GM12878 (cell line): ENCODE results near the gene RNF181. TPM values are rescaled to one million over a fixed set of nuclear protein-coding genes. Genes with fewer than 3 reads are reported as not detected.

Experiments
- ATAC-seq: fragments of 200-7000 bp; cut with Tn5 transposase; 3 replicates; pipeline ENCODE4 v1.9.1; 2020; ENCODE audit warnings: mild to moderate bottlenecking, moderate library complexity
- BruUV-seq: library from RNA; stranded (reverse); fragments of 400-500 nt; replicated peaks from 2 replicates; lab custom pipeline; 2021; lab: Mats Ljungman, UMichigan
- CTCF ChIA-PET: fragments of 300-600 bp; sonication (Branson Sonifier 250); formaldehyde crosslinking; extraction: SDS; loops from one replicate; lab custom pipeline; 2021; ENCODE audit warnings: inconsistent platforms; lab: Yijun Ruan, JAX
- POLR2A ChIA-PET: fragments of 350-600 bp; formaldehyde crosslinking; extraction: SDS; loops from one replicate; lab custom pipeline; 2021; ENCODE audit warnings: inconsistent platforms; lab: Charles Lee
- RAD21 ChIA-PET: fragments of 300-600 bp; sonication (Branson Sonifier 250); formaldehyde crosslinking; loops from one replicate; lab custom pipeline; 2023; ENCODE audit warnings: antibody characterized with exemption; ENCODE audit not compliant: unreplicated experiment; lab: Charles Lee
- SMC1A ChIA-PET: fragments of 300-600 bp; sonication (Branson Sonifier 250); formaldehyde crosslinking; loops from one replicate; lab custom pipeline; 2023; ENCODE audit not compliant: unreplicated experiment, uncharacterized antibody; lab: Charles Lee
- DNase-seq: peaks from one replicate; pipeline ENCODE4 v3.0.0-alpha.2; 2011; ENCODE audit warnings: low read depth, low spot score
- FAIRE-seq: peaks from 3 replicates; lab custom pipeline; 2011; peaks lifted over from hg19 to GRCh38; lab: Jason Lieb, UNC
- H2AFZ ChIP-seq: 2 replicates; pipeline ENCODE4 v1.6.0; 2011; ENCODE audit warnings: low read depth, low read length, control low read depth; ENCODE audit not compliant: control insufficient read depth
- H3K27ac ChIP-seq: 2 replicates; pipeline ENCODE4 v1.5.1; 2011; ENCODE audit warnings: control low read depth; ENCODE audit not compliant: control insufficient read depth, insufficient read depth
- H3K27me3 ChIP-seq, 2 experiments: replicated peaks in 1 of 2; 2 replicates each; pipeline versions ENCODE4 v1.6.0 to v1.6.1; 2011; ENCODE audit warnings: low read length in 1 of 2; ENCODE audit not compliant: control insufficient read depth in 2 of 2, insufficient read depth in 2 of 2
- H3K36me3 ChIP-seq, 2 experiments: 2 replicates each; pipeline ENCODE4 v1.5.1; 2011; ENCODE audit warnings: low read length in 1 of 2; ENCODE audit not compliant: control insufficient read depth in 2 of 2, insufficient read depth in 2 of 2
- H3K4me1 ChIP-seq: 2 replicates; pipeline ENCODE4 v1.6.1; 2011; ENCODE audit warnings: mild to moderate bottlenecking, low read length, moderate library complexity, mixed read lengths; ENCODE audit not compliant: control insufficient read depth, insufficient read depth
- H3K4me2 ChIP-seq: 2 replicates; pipeline ENCODE4 v1.6.0; 2011; ENCODE audit warnings: control low read depth; ENCODE audit not compliant: control insufficient read depth, insufficient read depth
- H3K4me3 ChIP-seq: fragments of 200-600 bp; sonication (generic); 2 replicates; pipeline ENCODE4 v1.5.1; 2016
- H3K79me2 ChIP-seq: 2 replicates; pipeline ENCODE4 v1.6.0; 2011; ENCODE audit warnings: low read length; ENCODE audit not compliant: control insufficient read depth, insufficient read depth
- H3K9ac ChIP-seq: 2 replicates; pipeline ENCODE4 v1.8.0; 2011; ENCODE audit warnings: low read length, control low read depth, mixed read lengths; ENCODE audit not compliant: control insufficient read depth, insufficient read depth
- H3K9me3 ChIP-seq: replicated peaks from 3 replicates; pipeline ENCODE4 v1.5.1; 2011; ENCODE audit warnings: mild to moderate bottlenecking, low read length; ENCODE audit not compliant: control insufficient read depth, insufficient read depth
- H4K20me1 ChIP-seq: 2 replicates; pipeline ENCODE4 v1.6.0; 2011; ENCODE audit not compliant: control insufficient read depth, insufficient read depth
- EED ChIP-seq: sonication (generic); IDR thresholded peaks from 2 replicates; pipeline ENCODE4 v1.6.1; 2016; ENCODE audit warnings: antibody characterized with exemption, low read depth
- FOXK2 ChIP-seq: fragments of 450-650 bp; IDR thresholded peaks from 2 replicates; pipeline ENCODE4 v1.6.1; 2017; ENCODE audit warnings: mild to moderate bottlenecking, moderate library complexity
- GATAD2B ChIP-seq: fragments of 450-650 bp; conservative IDR thresholded peaks from 2 replicates; pipeline ENCODE4 v1.6.1; 2017; ENCODE audit warnings: low read depth, mild to moderate bottlenecking, moderate library complexity
- IKZF1 ChIP-seq: fragments of 450-650 bp; conservative IDR thresholded peaks from 2 replicates; pipeline ENCODE4 v1.6.1; 2017; ENCODE audit warnings: antibody characterized with exemption, mild to moderate bottlenecking
- JUND ChIP-seq: IDR thresholded peaks from 2 replicates; pipeline ENCODE4 v1.6.1; 2012; ENCODE audit warnings: low read depth, mild to moderate bottlenecking, low read length, improper control_type of control experiment, moderate library complexity
- MYB ChIP-seq: fragments of 150-350 bp; IDR thresholded peaks from 2 replicates; pipeline ENCODE4 v1.6.1; 2014; ENCODE audit warnings: mild to moderate bottlenecking, low read depth, low read length, borderline replicate concordance
- MYC ChIP-seq: IDR thresholded peaks from 2 replicates; pipeline ENCODE4 v1.6.1; 2011; ENCODE audit warnings: mild to moderate bottlenecking, low read length, moderate library complexity, inconsistent platforms; ENCODE audit not compliant: insufficient read depth, insufficient replicate concordance, insufficient read length, severe bottlenecking
- NR2C1 ChIP-seq: fragments of 450-650 bp; IDR thresholded peaks from 2 replicates; pipeline ENCODE4 v1.6.1; 2017; ENCODE audit warnings: antibody characterized with exemption, mild to moderate bottlenecking, moderate library complexity
- PML ChIP-seq: IDR thresholded peaks from 2 replicates; pipeline ENCODE4 v1.6.1; 2012; ENCODE audit warnings: low read length, inconsistent platforms
- POLR2A ChIP-seq: IDR thresholded peaks from 2 replicates; pipeline ENCODE4 v1.6.1; 2011; ENCODE audit warnings: low read depth, mild to moderate bottlenecking, low read length
- RB1 ChIP-seq: fragments of 450-650 bp; formaldehyde crosslinking; IDR thresholded peaks from 2 replicates; pipeline ENCODE4 v1.6.1; 2017; ENCODE audit warnings: mild to moderate bottlenecking, borderline replicate concordance
- SMC3 ChIP-seq: IDR thresholded peaks from 2 replicates; pipeline ENCODE4 v1.6.1; 2011; ENCODE audit warnings: low read length, improper control_type of control experiment, borderline replicate concordance
- SUPT20H ChIP-seq: IDR thresholded peaks from 2 replicates; pipeline ENCODE4 v1.6.1; 2011; ENCODE audit warnings: low read depth, mild to moderate bottlenecking, low read length, moderate library complexity, borderline replicate concordance; ENCODE audit not compliant: control insufficient read depth
- ZBED1 ChIP-seq: IDR thresholded peaks from 2 replicates; pipeline ENCODE4 v1.6.1; 2016; ENCODE audit warnings: borderline replicate concordance
- ZNF274 ChIP-seq: IDR thresholded peaks from one replicate; pipeline ENCODE4 v1.8.0; 2011; ENCODE audit not compliant: insufficient read length, insufficient read depth
- WGBS: methylation state at CpG from one replicate; pipeline ENCODE4 v1.1.6; 2016; ENCODE audit warnings: low lambda C conversion rate; ENCODE audit not compliant: insufficient replicate concordance, insufficient coverage; ENCODE audit errors: missing lambda C conversion rate; 5-methylcytosine and 5-hydroxymethylcytosine counted together
- in situ Hi-C: fragments of 300-500 bp; cut with MboI; formaldehyde crosslinking; loops from 9 replicates; pipeline ENCODE4 v1.14.3; 2018; ENCODE audit warnings: mixed read lengths
- intact Hi-C: fragments of 100-400 bp; cut with micrococcal nuclease; formaldehyde crosslinking; loops from one replicate; pipeline ENCODE4 v1.14.2; 2022; ENCODE audit not compliant: unreplicated experiment
- polyA plus RNA-seq, 11 experiments: library from polyadenylated mRNA; depleted of rRNA in 4 of 11; unstranded in 6 of 11; stranded (reverse) in 5 of 11; fragments of >200 nt; fragmentation: Nextera tagmentation in 4 of 11; fragmentation: Illumina TruSeq in 1 of 11; extraction: Ambion mirVana in 4 of 11; extraction: Trizol in 1 of 11; gene quantifications; 1 replicate in 1 of 11; 2 replicates in 10 of 11; pipeline versions ENCODE4 v1.2.1 to v1.2.3, GENCODE V29; 2011 to 2016; ENCODE audit warnings: inconsistent platforms in 2 of 11, missing spikeins in 2 of 11, low read depth in 1 of 11
- total RNA-seq, 4 experiments: library from RNA; depleted of rRNA in 3 of 4; stranded (reverse); fragments of >200 nt in 3 of 4; fragmentation: Illumina TruSeq in 1 of 4; extraction: Trizol in 1 of 4; gene quantifications; 2 replicates each; pipeline versions ENCODE4 v1.2.1 to v1.2.3, GENCODE V29; 2013 to 2021
- TF ChIP-seq, protein P1 (sequence below): fragments of 450-650 bp; conservative IDR thresholded peaks from 2 replicates; pipeline ENCODE4 v1.6.1; 2017; ENCODE audit warnings: mild to moderate bottlenecking, moderate library complexity
- TF ChIP-seq, protein P2 (sequence below): fragments of 450-650 bp; IDR thresholded peaks from 2 replicates; pipeline ENCODE4 v1.6.1; 2017; ENCODE audit warnings: mild to moderate bottlenecking, low read depth, inconsistent platforms; ENCODE audit not compliant: poor library complexity, severe bottlenecking
- TF ChIP-seq, protein P3 (sequence below): fragments of 450-650 bp; IDR thresholded peaks from 2 replicates; pipeline ENCODE4 v1.6.1; 2017; ENCODE audit warnings: low read depth, mild to moderate bottlenecking, moderate library complexity

The RNF181 gene
- total and polyA plus RNA-seq, 10 of the 15 experiments (the other 5 are each of a cell fraction or from before 2014, with no cell fraction given): 101 to 409 (median 213) TPM

DNA sequence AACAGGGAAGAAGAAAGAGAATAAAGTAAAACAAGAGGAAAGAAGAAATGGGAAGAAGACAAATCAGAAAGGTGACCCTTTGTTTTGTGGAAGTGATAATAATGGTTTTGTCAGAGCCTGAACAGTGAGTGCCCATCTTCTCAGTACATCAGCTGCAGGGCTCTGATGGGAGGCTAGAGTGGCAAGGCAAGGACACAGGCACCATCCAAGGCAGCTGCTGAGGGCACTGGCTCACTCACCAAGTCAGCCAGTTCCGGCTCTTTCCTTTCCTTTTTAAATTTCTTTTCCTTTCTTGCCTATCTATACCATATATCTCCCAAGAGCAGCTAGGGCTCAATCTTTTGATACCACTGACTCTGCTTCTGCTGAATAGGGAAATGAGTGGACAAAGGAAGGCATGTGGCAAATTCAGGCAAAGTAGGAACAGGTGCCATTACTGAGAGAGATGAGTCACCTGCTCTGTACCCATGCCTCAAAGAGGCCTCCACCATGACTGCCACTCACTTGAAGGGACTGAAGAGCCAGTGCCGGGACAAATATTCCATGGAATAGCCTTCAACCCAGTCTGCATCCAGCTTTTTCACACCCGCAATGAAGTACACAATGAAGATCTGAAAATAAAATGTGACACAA, 40.4 kb upstream of the RNF181 start:
- H3K4me1 ChIP-seq: no peaks in the 10 kb centered on the region
- H3K27ac ChIP-seq: no peak overlapping the region
- no peak for TF ChIP-seq FOXK2
- no peak for TF ChIP-seq GATAD2B
- TF ChIP-seq, protein P1, sequence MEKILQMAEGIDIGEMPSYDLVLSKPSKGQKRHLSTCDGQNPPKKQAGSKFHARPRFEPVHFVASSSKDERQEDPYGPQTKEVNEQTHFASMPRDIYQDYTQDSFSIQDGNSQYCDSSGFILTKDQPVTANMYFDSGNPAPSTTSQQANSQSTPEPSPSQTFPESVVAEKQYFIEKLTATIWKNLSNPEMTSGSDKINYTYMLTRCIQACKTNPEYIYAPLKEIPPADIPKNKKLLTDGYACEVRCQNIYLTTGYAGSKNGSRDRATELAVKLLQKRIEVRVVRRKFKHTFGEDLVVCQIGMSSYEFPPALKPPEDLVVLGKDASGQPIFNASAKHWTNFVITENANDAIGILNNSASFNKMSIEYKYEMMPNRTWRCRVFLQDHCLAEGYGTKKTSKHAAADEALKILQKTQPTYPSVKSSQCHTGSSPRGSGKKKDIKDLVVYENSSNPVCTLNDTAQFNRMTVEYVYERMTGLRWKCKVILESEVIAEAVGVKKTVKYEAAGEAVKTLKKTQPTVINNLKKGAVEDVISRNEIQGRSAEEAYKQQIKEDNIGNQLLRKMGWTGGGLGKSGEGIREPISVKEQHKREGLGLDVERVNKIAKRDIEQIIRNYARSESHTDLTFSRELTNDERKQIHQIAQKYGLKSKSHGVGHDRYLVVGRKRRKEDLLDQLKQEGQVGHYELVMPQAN: no peak
- no peak for TF ChIP-seq ZNF274
- TF ChIP-seq IKZF1: no peak
- no peak for TF ChIP-seq ZBED1
- TF ChIP-seq JUND: no peak
- no peak for TF ChIP-seq POLR2A
- no peak for TF ChIP-seq PML
- TF ChIP-seq, protein P2, sequence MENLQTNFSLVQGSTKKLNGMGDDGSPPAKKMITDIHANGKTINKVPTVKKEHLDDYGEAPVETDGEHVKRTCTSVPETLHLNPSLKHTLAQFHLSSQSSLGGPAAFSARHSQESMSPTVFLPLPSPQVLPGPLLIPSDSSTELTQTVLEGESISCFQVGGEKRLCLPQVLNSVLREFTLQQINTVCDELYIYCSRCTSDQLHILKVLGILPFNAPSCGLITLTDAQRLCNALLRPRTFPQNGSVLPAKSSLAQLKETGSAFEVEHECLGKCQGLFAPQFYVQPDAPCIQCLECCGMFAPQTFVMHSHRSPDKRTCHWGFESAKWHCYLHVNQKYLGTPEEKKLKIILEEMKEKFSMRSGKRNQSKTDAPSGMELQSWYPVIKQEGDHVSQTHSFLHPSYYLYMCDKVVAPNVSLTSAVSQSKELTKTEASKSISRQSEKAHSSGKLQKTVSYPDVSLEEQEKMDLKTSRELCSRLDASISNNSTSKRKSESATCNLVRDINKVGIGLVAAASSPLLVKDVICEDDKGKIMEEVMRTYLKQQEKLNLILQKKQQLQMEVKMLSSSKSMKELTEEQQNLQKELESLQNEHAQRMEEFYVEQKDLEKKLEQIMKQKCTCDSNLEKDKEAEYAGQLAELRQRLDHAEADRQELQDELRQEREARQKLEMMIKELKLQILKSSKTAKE: no peak
- no peak for TF ChIP-seq EED
- no peak for TF ChIP-seq RB1
- TF ChIP-seq NR2C1: no peak
- no peak for TF ChIP-seq MYB
- TF ChIP-seq, protein P3, sequence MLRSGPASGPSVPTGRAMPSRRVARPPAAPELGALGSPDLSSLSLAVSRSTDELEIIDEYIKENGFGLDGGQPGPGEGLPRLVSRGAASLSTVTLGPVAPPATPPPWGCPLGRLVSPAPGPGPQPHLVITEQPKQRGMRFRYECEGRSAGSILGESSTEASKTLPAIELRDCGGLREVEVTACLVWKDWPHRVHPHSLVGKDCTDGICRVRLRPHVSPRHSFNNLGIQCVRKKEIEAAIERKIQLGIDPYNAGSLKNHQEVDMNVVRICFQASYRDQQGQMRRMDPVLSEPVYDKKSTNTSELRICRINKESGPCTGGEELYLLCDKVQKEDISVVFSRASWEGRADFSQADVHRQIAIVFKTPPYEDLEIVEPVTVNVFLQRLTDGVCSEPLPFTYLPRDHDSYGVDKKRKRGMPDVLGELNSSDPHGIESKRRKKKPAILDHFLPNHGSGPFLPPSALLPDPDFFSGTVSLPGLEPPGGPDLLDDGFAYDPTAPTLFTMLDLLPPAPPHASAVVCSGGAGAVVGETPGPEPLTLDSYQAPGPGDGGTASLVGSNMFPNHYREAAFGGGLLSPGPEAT: no peak
- TF ChIP-seq SMC3: no peak
- no peak for TF ChIP-seq SUPT20H
- no peak for TF ChIP-seq MYC
- BruUV-seq: no TSS peak
- ChIA-PET CTCF (interaction anchor here (0.6 to 10.4 kb wide), 5 partner anchors 13 to 300 kb away, joined by 3 to 336 read pairs (median 3); partner anchors contain the start of genes MAT2A and SH2D6), RAD21 (interaction anchor here (7.7 kb wide), 1 partner anchor 135 kb away, joined by 179 read pairs; the partner anchor contains the start of gene SH2D6), SMC1A (interaction anchor here (0.9 to 2.9 kb wide), 5 partner anchors 13 to 166 kb away, joined by 3 to 22 read pairs (median 4); partner anchors contain the start of gene C2orf68), POLR2A (interaction anchor here (1.5 to 1.6 kb wide), 2 partner anchors 16 to 136 kb away, joined by 5 to 7 read pairs; partner anchors contain the start of gene MAT2A)
- in situ Hi-C loops (loop anchor here (5.0 kb wide), 1 partner anchor 133 kb away; no protein-coding TSS in a partner anchor), intact Hi-C loops (loop anchor here (5.0 kb wide), 2 partner anchors 228 to 253 kb away; partner anchors contain the start of gene TGOLN2)
- H3K79me2 ChIP-seq: peaks cover 7% of the 10 kb centered on the region; the same call in 1 of the 2 replicates
- DNase-seq (no peak), FAIRE-seq (no peak), ATAC-seq (no peak)
- no peaks in the 10 kb centered on the region for H3K9me3 ChIP-seq
- peaks cover 8 to 23% of the 10 kb centered on the region in 2 experiments for H3K36me3 ChIP-seq
- no peak overlapping the region for H3K4me2 ChIP-seq
- no peak overlapping the region for H2AFZ ChIP-seq
- H3K4me3 ChIP-seq: no peak overlapping the region
- H3K27me3 ChIP-seq: no peaks in the 10 kb centered on the region
- 98% methylated on average over 3 of the region's 3 CpGs for WGBS
- H4K20me1 ChIP-seq: no peaks in the 10 kb centered on the region
- H3K9ac ChIP-seq: no peak overlapping the region
